Activated CD4-positive, alpha-beta T cell treated with anti-CD3 and anti-CD28 coated beads, Interleukin-2, amount 50 U/mL, for 4 hours (primary cell): ENCODE measurements around the gene MYCT1.
"Not testable (repeated sequence)": the region's sequence is repeated elsewhere in the genome, so short reads cannot be mapped to it uniquely, and the experiment has no call there.

Source experiments
- DNase-seq, 2 experiments: peaks; one replicate each; pipeline ENCODE4 v3.0.0-alpha.2; 2020

The MYCT1 gene, protein sequence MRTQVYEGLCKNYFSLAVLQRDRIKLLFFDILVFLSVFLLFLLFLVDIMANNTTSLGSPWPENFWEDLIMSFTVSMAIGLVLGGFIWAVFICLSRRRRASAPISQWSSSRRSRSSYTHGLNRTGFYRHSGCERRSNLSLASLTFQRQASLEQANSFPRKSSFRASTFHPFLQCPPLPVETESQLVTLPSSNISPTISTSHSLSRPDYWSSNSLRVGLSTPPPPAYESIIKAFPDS

DNA sequence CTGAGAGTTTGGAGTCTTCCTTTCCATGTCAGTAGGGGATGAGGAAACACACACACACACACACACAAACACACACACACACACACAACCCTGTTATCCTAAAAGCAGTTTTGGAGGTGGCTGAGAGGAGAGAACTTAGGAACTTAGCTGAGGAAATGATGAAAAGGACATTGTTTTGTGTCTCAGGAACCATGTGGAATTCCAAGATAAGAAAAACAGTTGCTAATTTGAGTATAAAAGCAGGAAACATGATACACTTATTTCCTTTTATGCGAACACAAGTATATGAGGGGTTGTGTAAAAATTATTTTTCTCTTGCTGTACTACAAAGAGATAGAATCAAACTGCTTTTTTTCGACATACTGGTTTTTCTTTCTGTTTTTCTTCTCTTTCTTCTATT lies at the start of gene MYCT1:
Gene MYCT1 (plus strand): TSS at position 264 of the 400 bp plus-strand sequence. CDS start 6 bp downstream, at position 270.
- DNase-seq: no peak

DNA sequence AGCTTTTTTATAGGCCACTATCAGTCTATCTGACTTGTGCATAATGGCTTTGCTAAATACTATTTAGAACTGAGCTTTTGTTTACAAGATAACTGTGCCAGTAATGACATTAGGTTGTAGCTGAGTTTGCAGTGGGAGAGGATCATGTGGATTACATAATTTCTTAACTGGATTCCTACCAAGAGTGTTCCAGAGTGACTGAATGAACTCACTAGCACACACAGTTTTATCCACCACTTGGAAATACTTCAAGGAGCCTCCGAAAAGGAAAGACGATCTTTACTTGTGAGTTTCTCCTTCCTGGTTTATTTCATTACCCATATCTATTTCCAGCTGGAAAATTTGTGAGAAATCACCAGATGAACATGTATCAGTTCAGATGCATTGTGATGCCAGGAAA lies 49.6 kb upstream of the MYCT1 start:
- DNase-seq: no peak

- DNase-seq: no peak
Measured at GRCh38 chr6:152651986-152652385, 45.7 kb upstream of the MYCT1 start.

DNA sequence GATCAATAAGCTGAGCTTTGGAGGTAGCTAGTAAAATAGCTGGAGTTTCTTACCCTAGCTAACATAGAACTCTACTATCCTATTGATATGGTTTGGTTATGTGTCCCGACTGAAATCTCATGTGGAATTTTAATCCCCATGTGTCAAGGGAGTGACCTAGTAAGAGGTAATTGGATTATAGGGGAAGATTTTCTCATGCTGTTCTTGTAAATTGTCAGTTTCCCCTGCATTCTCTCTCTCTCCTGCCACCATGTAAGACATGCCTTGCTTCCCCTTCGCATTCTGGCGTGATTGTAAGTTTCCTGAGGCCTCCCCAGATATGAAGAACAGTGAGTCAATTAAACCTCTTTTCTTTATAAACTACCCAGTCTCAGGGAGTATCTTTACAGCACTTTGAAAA lies 35.9 kb upstream of the MYCT1 start:
- DNase-seq: no peak

DNA sequence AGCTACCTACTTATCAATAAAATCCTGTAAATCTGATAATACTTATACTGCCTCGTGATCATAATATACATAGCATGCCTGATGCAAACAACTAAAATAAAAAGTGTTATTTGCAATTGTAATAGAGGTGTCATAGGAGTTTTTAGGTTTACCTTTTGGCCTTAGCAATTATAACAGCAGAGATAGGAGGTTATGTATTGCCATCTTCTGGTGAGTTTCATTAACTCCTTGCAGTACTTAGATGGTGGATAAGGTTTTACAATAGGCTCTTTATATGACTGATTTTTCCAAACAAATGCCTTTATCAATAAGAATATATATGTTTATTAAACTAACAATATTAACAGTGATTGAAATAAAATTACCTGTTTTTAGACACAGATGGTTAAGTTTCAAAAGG lies 27.8 kb upstream of the MYCT1 start:
- no peak for DNase-seq

DNA sequence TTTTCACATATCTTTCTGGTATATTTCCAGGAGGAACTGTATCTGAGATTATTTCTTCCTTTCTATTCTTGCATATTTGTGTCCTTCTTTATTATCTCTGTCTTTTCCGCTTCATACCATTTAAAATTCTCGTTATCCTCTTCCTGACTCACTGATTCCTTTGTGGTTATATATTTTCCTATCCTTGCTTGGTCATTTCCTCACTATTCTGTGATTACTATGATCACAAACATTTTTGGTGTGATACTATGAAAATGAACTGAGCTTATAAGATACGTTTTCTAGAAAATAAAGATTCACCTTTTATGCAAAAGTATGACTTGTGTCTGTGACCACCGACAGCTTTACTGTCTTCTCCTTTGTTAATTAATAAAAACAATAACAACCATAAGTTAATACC lies 26.5 kb upstream of the MYCT1 start:
- no peak for DNase-seq

DNA sequence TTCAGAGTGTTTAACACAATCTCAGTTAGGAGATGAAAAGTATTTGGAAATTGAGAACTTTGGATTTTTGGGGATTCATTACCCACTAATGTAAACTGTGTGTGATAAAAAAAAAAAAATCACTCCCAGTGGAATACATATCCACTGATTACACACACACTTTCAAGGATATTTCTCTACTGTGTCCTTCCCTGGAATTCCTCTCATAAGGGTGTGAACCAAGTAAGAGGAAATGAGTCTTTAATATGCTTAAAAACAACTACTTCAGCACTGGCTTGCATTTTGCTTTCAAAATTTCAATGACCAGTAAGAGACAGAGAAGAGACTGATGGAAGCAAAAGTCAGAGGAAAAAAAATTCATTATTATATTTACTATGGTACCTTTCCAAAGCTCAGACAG lies 24.5 kb upstream of the MYCT1 start:
- no peak for DNase-seq

GRCh38 chr6:152680151-152680550 lies 17.5 kb upstream of the MYCT1 start:
- no peak for DNase-seq

DNA sequence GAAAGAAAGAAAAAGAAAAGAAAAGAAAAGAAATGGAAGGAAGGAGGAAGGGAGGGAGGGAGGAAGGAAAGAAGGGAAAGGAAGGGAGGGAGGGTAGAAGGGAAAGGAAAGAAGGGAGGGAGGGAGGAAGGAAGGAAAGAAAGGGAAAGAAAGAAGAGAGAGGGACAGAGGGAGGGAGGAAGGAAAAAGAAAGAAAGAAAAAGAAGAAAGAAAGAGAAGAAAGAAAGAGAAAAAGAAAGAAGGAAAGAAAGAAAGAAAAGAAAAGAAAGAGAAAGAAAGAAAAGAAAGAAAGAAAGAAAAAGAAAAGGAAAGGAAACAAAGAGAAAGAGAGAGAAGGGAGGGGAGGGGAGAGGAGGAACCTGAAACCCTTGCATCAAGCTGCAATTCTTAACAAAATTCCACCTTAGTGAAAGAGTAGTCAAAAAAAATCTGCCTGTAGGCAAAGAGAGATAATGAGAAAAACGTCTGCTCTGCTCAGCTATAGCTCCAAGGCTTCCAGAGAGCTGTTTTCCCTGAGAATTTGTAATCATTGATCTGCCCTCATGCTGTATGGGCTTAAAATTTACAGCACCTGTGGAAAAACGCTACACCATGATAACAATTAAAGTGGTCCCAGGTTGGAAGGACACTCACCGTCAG lies 16.7 kb upstream of the MYCT1 start:
- DNase-seq: no peak

DNA sequence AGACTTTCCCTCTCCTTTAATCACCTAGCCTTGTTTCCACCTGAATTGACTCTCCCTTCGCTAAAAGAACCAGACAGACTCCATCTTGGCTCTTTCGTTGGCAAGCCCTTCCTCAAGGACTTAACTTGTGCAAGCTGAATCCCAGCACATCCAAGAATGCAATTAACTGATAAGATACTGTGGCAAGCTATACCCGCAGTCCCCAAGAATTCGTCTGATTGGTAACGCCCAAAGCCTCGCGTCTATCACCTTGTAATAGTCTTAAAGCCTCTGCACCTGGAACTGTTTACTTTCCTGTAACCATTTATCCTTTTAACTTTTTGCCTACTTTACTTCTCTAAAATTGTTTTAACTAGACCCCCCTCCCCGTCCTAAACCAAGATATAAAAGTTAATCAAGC lies 15.6 kb upstream of the MYCT1 start:
- no peak for DNase-seq

- not testable (repeated sequence) for DNase-seq
Measured at GRCh38 chr6:152682935-152683334, 14.8 kb upstream of the MYCT1 start.

- DNase-seq: no peak
Measured at GRCh38 chr6:152685819-152686218, 11.9 kb upstream of the MYCT1 start.

DNA sequence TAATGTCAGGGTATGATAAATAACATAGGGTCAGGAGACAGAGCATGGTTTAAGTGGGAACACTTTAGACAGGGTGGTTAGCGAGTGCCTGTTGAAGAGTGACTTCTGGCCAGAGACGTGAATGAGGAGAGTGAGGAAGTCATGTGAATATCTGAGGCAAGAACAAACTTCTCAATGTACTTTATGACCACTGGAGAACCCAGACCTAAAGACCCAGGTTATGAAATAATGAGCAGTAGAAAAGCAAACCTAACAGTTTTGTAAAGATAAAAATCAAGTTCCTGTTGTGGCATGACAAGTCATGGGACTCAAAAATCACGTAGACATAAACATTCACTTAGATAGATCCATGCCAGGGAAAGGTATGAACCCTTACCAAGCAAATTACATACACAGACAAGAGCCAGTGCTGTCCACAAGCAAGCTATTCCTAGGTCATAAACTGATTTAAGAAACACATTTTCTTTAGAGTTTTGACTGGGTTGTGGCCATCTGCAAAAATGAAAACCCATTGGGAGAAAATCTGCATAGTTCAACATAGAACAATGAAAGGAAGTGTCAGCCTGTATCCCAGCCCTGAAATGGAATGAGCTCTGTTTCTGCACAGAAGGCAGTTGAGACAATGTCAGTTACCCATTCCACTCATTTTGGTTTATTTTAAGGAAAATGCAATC lies 2.2 kb upstream of the MYCT1 start:
- DNase-seq: no peak

DNA sequence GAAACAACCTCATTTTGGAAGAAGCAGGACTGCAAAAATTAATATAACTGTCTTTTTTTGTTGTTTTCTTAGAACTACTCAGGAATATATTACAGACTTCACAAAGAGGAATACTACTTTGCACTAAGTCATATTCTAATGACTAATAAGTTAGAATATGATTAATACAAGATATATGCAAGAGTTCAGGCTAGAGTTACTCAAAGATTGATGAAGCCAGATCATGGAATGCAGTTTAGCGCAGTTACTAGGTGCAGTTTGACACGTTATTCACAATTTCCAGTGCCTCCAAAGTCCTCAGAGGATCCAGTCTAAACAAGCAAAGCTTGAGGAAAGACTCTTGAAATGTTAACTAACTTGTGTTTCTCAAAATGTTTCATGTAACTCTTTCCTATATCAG lies 1.2 kb upstream of the MYCT1 start:
- DNase-seq: no peak

DNA sequence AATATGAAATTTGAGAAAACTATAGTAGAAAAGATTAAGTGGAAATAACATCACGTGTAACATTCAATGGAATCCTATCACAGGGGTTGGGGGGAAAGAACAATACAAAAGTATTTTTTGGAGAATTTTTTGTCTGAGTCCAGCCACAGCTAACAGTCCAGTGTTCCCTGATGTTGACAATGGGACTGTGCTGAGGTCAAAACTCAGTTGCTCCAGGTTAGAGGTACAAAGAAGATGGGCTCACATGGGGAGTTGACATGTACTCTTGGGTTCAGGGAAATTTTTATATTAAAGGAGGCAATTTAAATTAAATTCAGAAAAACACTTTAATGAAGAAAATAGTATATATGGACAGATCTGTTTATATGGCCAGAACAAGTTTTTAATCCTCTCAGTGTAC lies 995 bp downstream of the MYCT1 start:
- no peak for DNase-seq

GRCh38 chr6:152700427-152700826 lies 2.7 kb downstream of the MYCT1 start:
- DNase-seq: no peak

- no peak for DNase-seq
Measured at GRCh38 chr6:152701081-152701862, 3.6 kb downstream of the MYCT1 start.

DNA sequence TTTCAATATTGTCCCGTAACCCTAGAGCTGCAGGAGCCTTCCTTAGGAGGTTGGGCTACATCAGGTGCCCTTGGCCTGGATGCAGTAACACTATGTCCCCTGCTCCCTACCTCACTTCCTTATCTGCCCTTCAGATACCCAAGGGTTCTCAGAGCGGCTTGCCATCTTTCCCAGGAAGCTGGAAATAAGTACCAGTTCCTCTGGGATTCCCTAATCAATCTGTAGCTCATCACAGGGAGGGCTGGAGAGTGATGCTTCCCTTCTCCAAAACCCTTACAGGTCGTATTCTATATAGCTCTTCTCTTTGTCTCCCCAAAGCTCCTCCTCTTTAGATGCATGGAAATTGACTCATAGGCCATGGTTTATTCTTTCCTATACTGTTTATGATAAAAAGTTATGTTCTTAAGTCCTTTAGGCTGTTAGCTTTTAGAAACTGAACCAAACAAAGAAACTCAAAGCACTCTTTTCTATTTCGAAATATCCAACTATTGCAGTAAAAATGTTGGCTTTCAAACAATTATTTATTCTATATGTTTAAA lies 4.2 kb downstream of the MYCT1 start:
- DNase-seq: no peak

DNA sequence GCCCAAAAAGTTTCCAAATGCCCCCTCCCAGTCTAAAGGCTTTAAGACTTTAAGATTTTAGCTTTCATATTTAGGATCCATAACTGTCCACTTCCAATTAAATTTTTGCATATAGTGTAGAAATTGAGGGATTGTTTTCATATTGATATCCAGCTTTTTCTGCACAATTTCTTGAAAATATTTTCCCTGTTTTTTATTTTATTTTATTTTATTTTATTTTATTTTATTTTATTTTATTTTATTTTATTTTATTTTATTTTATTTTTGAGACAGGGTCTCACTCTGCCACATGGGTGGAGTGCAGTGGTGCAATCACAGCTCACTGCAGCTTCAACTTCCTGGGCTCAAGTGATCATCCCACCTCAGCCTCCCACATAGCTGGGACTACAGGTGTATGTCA lies 6.1 kb downstream of the MYCT1 start:
- not testable (repeated sequence) for DNase-seq

DNA sequence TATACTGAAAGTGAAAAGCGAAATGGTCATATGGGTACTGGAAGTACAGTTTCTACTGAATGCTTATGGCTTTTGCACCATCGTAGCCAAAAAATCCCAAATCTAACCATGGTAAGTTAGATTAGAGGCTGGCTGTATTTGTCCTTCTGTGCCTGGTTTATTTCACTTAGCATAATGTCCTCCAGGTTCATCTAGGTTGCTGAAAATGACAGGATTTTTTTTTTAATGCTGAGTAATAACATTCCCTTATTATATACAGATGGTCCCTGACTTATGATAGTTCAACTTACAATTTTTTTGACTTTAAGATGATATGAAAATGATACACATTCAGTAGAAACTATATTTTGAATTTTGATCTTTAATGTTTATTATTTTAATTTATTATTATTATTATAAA lies 7.6 kb downstream of the MYCT1 start:
- DNase-seq: no peak

DNA sequence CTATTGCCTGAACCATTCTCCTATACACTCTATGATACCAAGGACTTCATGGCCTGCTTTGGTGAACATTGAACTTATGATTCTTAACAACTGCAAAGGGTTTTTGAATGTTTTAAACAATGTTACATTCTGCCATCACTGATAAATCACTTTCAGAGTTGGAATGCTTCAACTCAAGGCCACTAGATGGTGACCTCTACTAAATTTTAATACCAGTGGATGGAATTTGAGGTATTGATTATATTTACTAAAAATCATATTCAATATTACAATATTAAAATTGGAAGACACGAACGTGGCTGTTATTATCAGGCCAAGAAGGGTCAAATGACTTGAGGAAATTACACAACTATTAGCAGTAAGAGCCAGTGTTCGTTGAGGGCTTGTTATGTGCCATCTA lies 18.6 kb downstream of the MYCT1 start:
- no peak for DNase-seq

DNA sequence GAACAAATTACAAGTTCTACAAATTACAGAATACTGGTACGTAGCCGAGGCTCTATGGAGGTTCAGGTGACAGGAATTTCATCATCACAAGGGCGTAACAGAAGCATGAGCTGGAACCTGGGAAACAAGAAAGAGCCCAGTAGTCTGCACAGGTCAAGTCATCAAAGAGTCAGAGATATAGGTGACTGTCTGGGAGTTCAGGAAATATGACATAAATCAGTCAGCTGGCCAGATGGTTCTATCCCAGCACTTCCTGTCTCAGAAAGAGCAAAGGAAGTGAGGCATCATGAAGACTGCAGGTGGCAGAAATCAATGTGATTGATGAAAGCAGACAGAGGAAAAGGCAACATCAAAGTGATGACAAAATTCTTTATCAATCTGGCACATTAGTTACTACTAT lies 23.3 kb downstream of the MYCT1 start:
- DNase-seq: no peak

DNA sequence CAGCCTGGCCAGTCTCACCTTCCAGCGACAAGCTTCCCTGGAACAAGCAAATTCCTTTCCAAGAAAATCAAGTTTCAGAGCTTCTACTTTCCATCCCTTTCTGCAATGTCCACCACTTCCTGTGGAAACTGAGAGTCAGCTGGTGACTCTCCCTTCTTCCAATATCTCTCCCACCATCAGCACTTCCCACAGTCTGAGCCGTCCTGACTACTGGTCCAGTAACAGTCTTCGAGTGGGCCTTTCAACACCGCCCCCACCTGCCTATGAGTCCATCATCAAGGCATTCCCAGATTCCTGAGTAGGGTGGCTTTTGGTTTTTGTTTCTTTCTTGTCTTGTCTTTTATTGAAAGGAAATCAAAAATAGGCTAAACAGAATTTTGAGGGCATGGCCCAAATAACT lies 24.3 kb downstream of the MYCT1 start:
- DNase-seq: no peak
